ENCODE data around the gene TP53TG5.
"Not testable (repeated sequence)": the region's sequence is repeated elsewhere in the genome, so short reads cannot be mapped to it uniquely, and the experiment has no call there.

The TP53TG5 gene

GRCh38 chr20:45363611-45364492 is 14.3 kb downstream of the TP53TG5 start:
- DNase-seq = no peak

- DNase-seq = peak; percentile 99
These were observed 15.1 kb downstream of the TP53TG5 start, which contains the start of gene SYS1 for GRCh38 chr20:45362804-45363610. Gene SYS1, plus strand, starts transcription at chr20:45363156. Its CDS starts 376 bp downstream, at chr20:45363532.

GRCh38 chr20:45361793-45362192 is 16.3 kb downstream of the TP53TG5 start:
- no peak for DNase-seq

GRCh38 chr20:45359406-45360148 is 18.5 kb downstream of the TP53TG5 start:
- no peak for DNase-seq

- no peak for DNase-seq
These were observed 19.1 kb downstream of the TP53TG5 start for GRCh38 chr20:45359069-45359405.

GRCh38 chr20:45358282-45359068 is 19.6 kb downstream of the TP53TG5 start:
- no peak for DNase-seq

GRCh38 chr20:45355209-45356084 is 22.7 kb downstream of the TP53TG5 start:
- no peak for DNase-seq

GRCh38 chr20:45354423-45355208 is 23.5 kb downstream of the TP53TG5 start:
- DNase-seq = peak; percentile 40

GRCh38 chr20:45353746-45354145 is 24.4 kb downstream of the TP53TG5 start:
- no peak for DNase-seq

- DNase-seq = no peak
These were observed 25.4 kb downstream of the TP53TG5 start for GRCh38 chr20:45352729-45353128.

GRCh38 chr20:45350795-45351194 is 27.3 kb downstream of the TP53TG5 start:
- not testable (repeated sequence) for DNase-seq

- DNase-seq = no peak
These were observed 27.9 kb downstream of the TP53TG5 start for GRCh38 chr20:45350217-45350616.

- DNase-seq = peak; percentile 72
These were observed 30.0 kb downstream of the TP53TG5 start, which contains the start of gene SDC4 for GRCh38 chr20:45347936-45348778. Gene SDC4, minus strand, starts transcription at chr20:45348424. Its CDS starts 40 bp downstream, at chr20:45348384.

GRCh38 chr20:45347297-45347935 is 30.7 kb downstream of the TP53TG5 start:
- DNase-seq = no peak

GRCh38 chr20:45346851-45347250 is 31.3 kb downstream of the TP53TG5 start:
- DNase-seq = no peak

- DNase-seq = no peak
These were observed 31.8 kb downstream of the TP53TG5 start for GRCh38 chr20:45346291-45346718.

GRCh38 chr20:45345104-45345936 is 32.8 kb downstream of the TP53TG5 start:
- DNase-seq = no peak

Data from activated naive CD4-positive, alpha-beta T cell treated with Interleukin-2 at 50 U/mL for 16 hours (primary cell).